BJ (cell line): ENCODE data around the gene RSPRY1. TPM values are rescaled to one million over a fixed set of nuclear protein-coding genes. Genes with fewer than 3 reads are reported as not detected.

Experiments used
- CTCF ChIA-PET: fragments of 350-600 bp; formaldehyde crosslinking; extraction: SDS; loops from one replicate; lab custom pipeline; 2021; ENCODE audit warnings: antibody characterized with exemption, inconsistent platforms; lab: Yijun Ruan, JAX
- POLR2A ChIA-PET: fragments of 300-600 bp; sonication (Branson Sonifier 250); formaldehyde crosslinking; extraction: SDS; loops from one replicate; lab custom pipeline; 2021; ENCODE audit warnings: antibody characterized with exemption; lab: Charles Lee
- DNase-seq: peaks from one replicate; pipeline ENCODE4 v3.0.0-alpha.2; 2011; ENCODE audit warnings: low read depth
- H3K27me3 ChIP-seq: 2 replicates; pipeline ENCODE4 v1.6.0; 2011; ENCODE audit warnings: low read length; ENCODE audit not compliant: control insufficient read depth, insufficient read depth
- H3K36me3 ChIP-seq: 2 replicates; pipeline ENCODE4 v1.5.1; 2011; ENCODE audit warnings: low read length; ENCODE audit not compliant: control insufficient read depth, insufficient read depth
- H3K4me3 ChIP-seq: 2 replicates; pipeline ENCODE4 v1.5.1; 2011; ENCODE audit warnings: low read depth, mild to moderate bottlenecking, control low read depth, low read length
- polyA plus RNA-seq: library from polyadenylated mRNA; depleted of rRNA; stranded (reverse); fragments of >200 nt; gene quantifications from 2 replicates; pipeline ENCODE4 v1.2.3, GENCODE V29; 2011
- TF ChIP-seq, protein P1 (sequence below): IDR thresholded peaks from 2 replicates; pipeline ENCODE4 v1.5.1; 2011; ENCODE audit warnings: low read depth, mild to moderate bottlenecking, control low read depth, inconsistent platforms, low read length, moderate library complexity; ENCODE audit not compliant: insufficient read depth

The RSPRY1 gene
- polyA plus RNA-seq, 1 experiment: 29.7 TPM

DNA sequence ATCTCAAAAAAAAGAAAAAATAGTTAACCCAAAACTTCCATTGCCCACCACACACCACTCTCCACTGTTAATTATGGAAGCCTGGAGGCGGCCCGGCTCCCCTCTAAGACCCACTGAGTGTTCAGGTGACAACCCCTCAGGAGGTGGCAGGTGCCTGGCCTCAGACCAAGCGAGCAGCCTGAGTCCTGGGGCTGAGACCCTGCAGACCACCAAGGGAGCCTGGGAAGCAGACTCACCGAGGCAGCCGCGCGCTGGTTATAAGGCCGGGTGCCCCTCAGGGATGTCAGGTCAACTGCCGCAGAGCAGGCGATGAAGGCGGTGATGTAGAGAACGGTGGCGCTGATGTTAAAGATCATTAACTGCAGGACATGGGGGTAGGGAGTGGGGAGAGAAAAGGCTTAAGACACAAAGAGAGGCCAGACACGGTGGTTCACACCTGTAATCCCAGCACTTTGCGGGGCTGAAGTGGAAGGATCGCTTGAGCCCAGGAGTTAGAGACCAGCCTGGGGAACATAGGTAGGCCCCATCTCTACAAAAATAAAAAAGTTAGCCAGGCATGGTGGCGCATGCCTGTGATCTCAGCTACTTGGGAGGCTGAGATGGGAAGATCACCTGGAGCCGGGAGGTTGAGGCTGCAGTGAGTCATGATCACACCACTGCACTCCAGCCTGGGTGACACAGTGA, 72.2 kb downstream of the RSPRY1 start:
- no peak for DNase-seq
- Histone ChIP-seq H3K27me3 (no peaks in the 10 kb centered on the region), H3K4me3 (no peak overlapping the region), H3K36me3 (peaks cover 2% of the 10 kb centered on the region; the same call in 1 of the 2 replicates)
- TF ChIP-seq, protein P1, sequence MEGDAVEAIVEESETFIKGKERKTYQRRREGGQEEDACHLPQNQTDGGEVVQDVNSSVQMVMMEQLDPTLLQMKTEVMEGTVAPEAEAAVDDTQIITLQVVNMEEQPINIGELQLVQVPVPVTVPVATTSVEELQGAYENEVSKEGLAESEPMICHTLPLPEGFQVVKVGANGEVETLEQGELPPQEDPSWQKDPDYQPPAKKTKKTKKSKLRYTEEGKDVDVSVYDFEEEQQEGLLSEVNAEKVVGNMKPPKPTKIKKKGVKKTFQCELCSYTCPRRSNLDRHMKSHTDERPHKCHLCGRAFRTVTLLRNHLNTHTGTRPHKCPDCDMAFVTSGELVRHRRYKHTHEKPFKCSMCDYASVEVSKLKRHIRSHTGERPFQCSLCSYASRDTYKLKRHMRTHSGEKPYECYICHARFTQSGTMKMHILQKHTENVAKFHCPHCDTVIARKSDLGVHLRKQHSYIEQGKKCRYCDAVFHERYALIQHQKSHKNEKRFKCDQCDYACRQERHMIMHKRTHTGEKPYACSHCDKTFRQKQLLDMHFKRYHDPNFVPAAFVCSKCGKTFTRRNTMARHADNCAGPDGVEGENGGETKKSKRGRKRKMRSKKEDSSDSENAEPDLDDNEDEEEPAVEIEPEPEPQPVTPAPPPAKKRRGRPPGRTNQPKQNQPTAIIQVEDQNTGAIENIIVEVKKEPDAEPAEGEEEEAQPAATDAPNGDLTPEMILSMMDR: no peak
- ChIA-PET CTCF (no interaction called here), POLR2A (no interaction called here)

- Histone ChIP-seq H3K36me3 (peaks cover 2% of the 10 kb centered on the region; the same call in 1 of the 2 replicates), H3K27me3 (no peaks in the 10 kb centered on the region), H3K4me3 (no peak overlapping the region)
- CTCF ChIA-PET: no interaction called here
- POLR2A ChIA-PET: no interaction called here
- DNase-seq: no peak
- TF ChIP-seq, protein P1: no peak
Measured at GRCh38 chr16:57258910-57259475, 72.9 kb downstream of the RSPRY1 start.

DNA sequence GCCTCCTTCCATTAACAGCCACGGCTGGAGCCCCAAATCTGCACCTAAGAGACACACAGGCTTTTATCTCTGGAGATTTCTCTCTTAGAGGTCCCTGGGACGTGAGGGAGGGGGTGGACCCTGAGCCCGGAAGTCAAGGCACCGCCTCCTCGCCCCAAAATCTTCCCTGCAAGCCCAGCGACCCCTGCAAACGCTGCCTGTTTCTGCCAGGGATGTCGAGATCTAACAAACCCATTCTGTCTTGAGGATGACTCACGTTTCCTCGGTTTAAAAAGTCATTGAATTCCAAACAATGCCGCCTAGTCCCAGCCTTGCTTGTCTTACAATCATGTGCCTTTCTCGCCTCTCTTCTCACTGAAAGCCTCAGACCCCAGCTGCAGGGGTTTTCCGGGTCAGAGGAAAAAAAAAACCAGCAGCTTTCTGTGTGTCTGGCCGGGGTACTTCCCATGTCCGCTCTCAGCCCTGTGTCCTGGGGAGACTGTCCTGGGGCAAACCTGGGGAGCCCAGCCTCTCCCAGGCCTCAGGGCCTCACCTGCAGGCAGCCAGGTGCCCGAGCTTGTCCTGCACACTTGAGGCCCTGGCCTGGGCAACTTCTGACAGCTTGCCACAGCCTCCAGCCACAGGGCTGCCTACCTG, 74.3 kb downstream of the RSPRY1 start:
- DNase-seq: peak; percentile 15
- Histone ChIP-seq H3K4me3 (no peak overlapping the region), H3K36me3 (no peaks in the 10 kb centered on the region), H3K27me3 (no peaks in the 10 kb centered on the region)
- TF ChIP-seq, protein P1: no peak
- ChIA-PET POLR2A (no interaction called here), CTCF (interaction anchor here (1.3 kb wide), 1 partner anchor 176 kb away, joined by 3 read pairs; no protein-coding TSS in a partner anchor)

GRCh38 chr16:57261806-57262205, 75.7 kb downstream of the RSPRY1 start:
- ChIA-PET CTCF (interaction anchor here (0.6 kb wide), 1 partner anchor 232 kb away, joined by 3 read pairs; no protein-coding TSS in a partner anchor), POLR2A (no interaction called here)
- Histone ChIP-seq H3K4me3 (no peak overlapping the region), H3K36me3 (no peaks in the 10 kb centered on the region), H3K27me3 (no peaks in the 10 kb centered on the region)
- TF ChIP-seq, protein P1: no peak
- DNase-seq: no peak
